Tibial artery (tissue), 4 donors: ENCODE data around the gene SOCS3.

Source experiments
- DNase-seq, 2 donors: peaks; one replicate each; pipeline ENCODE4 v3.0.0-alpha.2; 2019
- H3K27ac ChIP-seq, 2 donors: fragments of 200-600 bp; sonication (generic) in 1 of 2; 1 replicate in 1 of 2; 2 replicates in 1 of 2; pipeline ENCODE4 v1.5.1; 2018 to 2019; ENCODE audit warnings: mild to moderate bottlenecking in 1 of 2
- H3K27me3 ChIP-seq, 2 donors: fragments of 200-600 bp; sonication (generic) in 1 of 2; one replicate each; pipeline versions ENCODE4 v1.5.1 to v1.6.0; 2016 to 2019
- H3K36me3 ChIP-seq, 3 donors: fragments of 200-600 bp; sonication (generic) in 2 of 3; one replicate each; pipeline ENCODE4 v1.5.1; 2016 to 2019; ENCODE audit warnings: mild to moderate bottlenecking in 2 of 3
- H3K4me1 ChIP-seq, 4 donors: fragments of 200-600 bp; sonication (generic) in 2 of 4; 1 replicate in 3 of 4; 2 replicates in 1 of 4; pipeline ENCODE4 v1.5.1; 2016 to 2019
- H3K4me3 ChIP-seq, 2 donors: fragments of 200-600 bp; sonication (generic) in 1 of 2; 1 replicate in 1 of 2; 2 replicates in 1 of 2; pipeline ENCODE4 v1.5.1; 2018 to 2019; ENCODE audit warnings: mild to moderate bottlenecking in 2 of 2
- H3K9me3 ChIP-seq, 3 donors: fragments of 200-600 bp; sonication (generic) in 1 of 3; one replicate each; pipeline ENCODE4 v1.5.1; 2016 to 2019
- CTCF ChIP-seq, 2 experiments: fragments of 200-600 bp in 1 of 2; fragments of 450-650 bp in 1 of 2; IDR thresholded peaks; one replicate each; pipeline ENCODE4 v1.5.1; 2017 to 2019; ENCODE audit warnings: antibody characterized with exemption in 2 of 2, mild to moderate bottlenecking in 1 of 2, moderate library complexity in 1 of 2
- intact Hi-C: fragments of 100-400 bp; cut with DNase I; formaldehyde crosslinking; loops from one replicate; pipeline ENCODE4 v1.15.0; 2023; ENCODE audit warnings: low total_unique reads

SOCS3 gene

GRCh38 chr17:78343187-78343542 is 16.7 kb downstream of the SOCS3 start:
- H3K4me1 ChIP-seq, result peaks cover 4 to 31% (median 29%) of the 10 kb centered on the region in 4 donors
- no peaks in the 10 kb centered on the region for H3K27me3 ChIP-seq
- intact Hi-C loops, result no loop called here
- peak overlapping the region; percentile 90 for H3K27ac ChIP-seq
- no peaks in the 10 kb centered on the region for H3K36me3 ChIP-seq
- H3K9me3 ChIP-seq, result no peaks in the 10 kb centered on the region
- DNase-seq, result peak; percentile 82 to 88
- peak overlapping the region in 1 of 2 donors; percentile 56 for H3K4me3 ChIP-seq
- TF ChIP-seq CTCF (IDR thresholded peaks at IDR 0.05), result no peak

DNA sequence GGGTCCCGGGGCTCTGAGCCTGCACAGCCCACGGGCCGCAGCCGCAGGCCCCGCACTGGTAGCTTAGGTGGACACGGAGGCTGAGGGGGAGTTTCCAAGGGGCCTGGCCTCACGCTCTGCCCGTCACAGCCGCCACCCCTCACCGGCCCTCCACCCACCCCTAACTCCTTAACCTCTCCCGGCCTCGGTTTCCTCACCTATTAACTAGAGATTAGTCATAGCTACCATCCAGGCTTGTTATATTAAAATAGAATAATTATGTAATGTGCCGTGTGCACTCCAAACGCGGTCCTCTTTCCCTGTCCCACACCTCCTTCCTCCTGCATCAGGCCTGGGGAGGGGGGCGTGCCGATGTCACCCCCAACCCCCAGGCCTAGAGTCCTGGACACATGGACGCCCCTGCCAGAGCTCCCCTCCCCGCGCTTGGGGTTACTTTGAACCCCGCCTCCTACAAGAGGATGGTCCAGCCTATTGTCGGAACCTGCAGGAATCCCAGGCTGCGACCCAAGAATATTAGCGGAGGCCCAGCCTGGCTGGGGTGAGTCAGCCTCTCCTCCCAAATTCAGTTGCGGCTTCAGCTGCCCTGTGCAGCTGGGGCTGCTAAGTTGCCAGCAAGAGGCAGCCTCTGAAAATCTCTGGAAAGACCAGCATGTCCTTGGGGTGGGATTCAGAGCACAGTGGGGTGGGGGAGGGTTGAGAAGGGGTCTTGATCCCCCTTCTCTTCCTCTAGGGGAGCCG is 17.3 kb downstream of the SOCS3 start:
- intact Hi-C loops, result no loop called here
- H3K4me3 ChIP-seq, result peak overlapping the region; percentile 48 to 56

GRCh38 chr17:78341559-78342448 is 18.1 kb downstream of the SOCS3 start:
- no peak for TF ChIP-seq CTCF (IDR thresholded peaks at IDR 0.05)
- Histone ChIP-seq H3K36me3 (no peaks in the 10 kb centered on the region), H3K9me3 (no peaks in the 10 kb centered on the region), H3K27ac (peak overlapping the region; percentile 90), H3K4me3 (peak overlapping the region; percentile 48 to 56), H3K4me1 (peaks cover 4 to 31% (median 29%) of the 10 kb centered on the region in 4 donors), H3K27me3 (no peaks in the 10 kb centered on the region)
- DNase-seq, result peak; percentile 68 to 90
- intact Hi-C loops, result no loop called here

More for the DNA sequence above, 17.3 kb downstream of the SOCS3 start:
- Histone ChIP-seq H3K27me3 (no peaks in the 10 kb centered on the region), H3K36me3 (no peaks in the 10 kb centered on the region), H3K27ac (peak overlapping the region; percentile 90), H3K9me3 (no peaks in the 10 kb centered on the region), H3K4me1 (peaks cover 4 to 31% (median 29%) of the 10 kb centered on the region in 4 donors)
- TF ChIP-seq CTCF (IDR thresholded peaks at IDR 0.05), result no peak
- DNase-seq, result peak; percentile 77 to 89

DNA sequence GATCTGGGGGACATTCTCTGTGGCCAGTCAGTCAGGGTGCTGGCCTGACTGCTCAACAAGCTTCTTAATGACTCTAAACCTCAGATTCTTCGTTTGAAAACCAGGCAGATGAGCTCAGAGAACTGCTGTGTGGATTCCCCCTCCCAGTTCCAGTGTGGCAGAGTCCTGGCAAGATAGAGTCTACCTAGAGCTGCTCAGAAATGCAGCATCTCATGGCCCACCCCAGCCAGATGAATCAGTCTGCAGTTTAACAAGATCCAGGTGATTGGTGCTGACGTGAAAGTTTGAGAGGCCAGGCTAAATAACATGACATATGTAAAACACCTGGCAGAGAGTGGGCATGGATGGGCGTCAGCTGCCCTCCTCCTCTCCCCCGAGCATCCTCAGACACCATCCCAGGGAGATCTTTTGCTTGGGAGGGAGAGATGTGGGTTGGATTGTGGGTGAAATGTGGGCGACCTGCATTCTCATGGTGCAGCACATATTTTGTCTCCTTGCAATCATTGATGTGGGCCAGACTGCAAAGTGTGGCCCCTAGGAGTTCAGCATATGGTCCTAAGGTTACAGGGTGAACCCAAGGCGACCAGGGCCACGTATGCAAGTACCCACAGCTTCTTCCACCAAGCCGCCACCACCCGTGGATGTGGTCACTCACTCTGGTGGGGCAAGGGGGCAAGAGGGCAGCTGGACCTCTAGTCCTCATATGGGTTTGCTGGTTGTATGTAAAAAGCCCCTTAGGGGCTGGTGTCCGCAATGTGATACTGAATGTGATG is 19.5 kb downstream of the SOCS3 start:
- Histone ChIP-seq H3K27ac (no peak overlapping the region), H3K36me3 (no peaks in the 10 kb centered on the region), H3K4me1 (peaks cover 4 to 31% (median 28%) of the 10 kb centered on the region in 4 donors), H3K27me3 (no peaks in the 10 kb centered on the region), H3K4me3 (no peak overlapping the region), H3K9me3 (no peaks in the 10 kb centered on the region)
- no peak for DNase-seq
- intact Hi-C loops, result no loop called here
- TF ChIP-seq CTCF (IDR thresholded peaks at IDR 0.05), result no peak

DNA sequence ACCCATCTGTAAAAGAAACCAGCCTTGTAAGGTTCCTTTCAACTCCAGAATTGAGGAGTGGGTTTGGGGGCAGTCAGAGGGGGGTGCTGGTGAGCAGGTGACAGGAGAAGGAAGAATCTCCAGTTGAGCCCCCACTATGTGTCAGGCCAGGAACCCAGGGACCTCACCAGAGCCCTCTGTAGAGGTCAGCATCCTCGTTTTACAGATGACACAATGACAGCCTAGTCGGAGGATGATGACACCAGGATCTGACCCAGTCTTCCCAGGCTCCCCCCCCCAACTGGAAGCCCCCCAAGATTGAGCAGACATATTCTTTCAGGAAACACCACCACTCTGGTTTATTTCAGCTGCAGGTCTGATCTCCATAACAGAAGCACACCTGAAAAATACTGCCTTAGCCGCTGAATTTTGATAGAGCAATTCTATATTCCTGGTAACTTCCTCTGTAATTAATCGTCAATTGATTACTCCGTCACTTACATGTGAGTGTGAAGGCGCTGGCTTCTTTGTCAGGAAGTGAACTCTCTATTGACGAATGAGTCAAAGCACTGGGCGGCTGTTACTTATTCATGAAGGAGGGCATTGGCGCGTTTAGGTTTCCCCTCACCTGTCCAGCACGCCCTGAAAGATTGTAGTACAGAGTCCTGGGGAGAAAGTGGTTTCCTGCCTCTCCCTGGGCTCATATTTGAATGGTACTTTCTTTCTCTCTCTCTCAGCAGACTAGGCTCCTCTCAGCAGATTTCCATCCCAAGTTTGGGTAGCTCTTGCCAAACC is 21.2 kb downstream of the SOCS3 start:
- H3K9me3 ChIP-seq, result no peaks in the 10 kb centered on the region
- no peak for TF ChIP-seq CTCF (IDR thresholded peaks at IDR 0.05)
- intact Hi-C loops, result no loop called here
- no peak for DNase-seq
- H3K36me3 ChIP-seq, result no peaks in the 10 kb centered on the region
- no peak overlapping the region for H3K27ac ChIP-seq
- no peak overlapping the region for H3K4me3 ChIP-seq
- peaks cover under 1 to 25% (median 22%) of the 10 kb centered on the region in 4 donors for H3K4me1 ChIP-seq
- H3K27me3 ChIP-seq, result no peaks in the 10 kb centered on the region
